Lower lobe of right lung (tissue), 2 donors: ENCODE measurements around the gene JAZF1. TPM values are rescaled to one million over a fixed set of nuclear protein-coding genes. Genes with fewer than 3 reads are reported as not detected.
"Not testable (repeated sequence)": the region's sequence is repeated elsewhere in the genome, so short reads cannot be mapped to it uniquely, and the experiment has no call there.

Source experiments
- ATAC-seq, 2 donors: fragments of 200-7000 bp; cut with Tn5 transposase; one replicate each; pipeline ENCODE4 v1.9.1; 2020 to 2022; ENCODE audit warnings: mild to moderate bottlenecking in 2 of 2, moderate library complexity in 2 of 2
- DNase-seq: peaks from one replicate; pipeline ENCODE4 v3.0.0-alpha.2; 2020
- H3K27ac ChIP-seq: fragments of 200-600 bp; one replicate; pipeline ENCODE4 v1.8.0; 2022
- H3K27me3 ChIP-seq: fragments of 200-600 bp; one replicate; pipeline ENCODE4 v1.8.0; 2022; ENCODE audit warnings: low read depth
- H3K36me3 ChIP-seq: fragments of 200-600 bp; one replicate; pipeline ENCODE4 v1.8.0; 2022; ENCODE audit warnings: mild to moderate bottlenecking
- H3K4me1 ChIP-seq: fragments of 200-600 bp; one replicate; pipeline ENCODE4 v1.8.0; 2022
- H3K4me3 ChIP-seq: fragments of 200-600 bp; one replicate; pipeline ENCODE4 v1.8.0; 2022; ENCODE audit warnings: mild to moderate bottlenecking
- H3K9me3 ChIP-seq: fragments of 200-600 bp; one replicate; pipeline ENCODE4 v1.8.0; 2022
- intact Hi-C: fragments of 100-400 bp; cut with DNase I; formaldehyde crosslinking; loops from one replicate; pipeline ENCODE4 v1.11.0; 2022
- total RNA-seq: library from RNA; stranded (reverse); fragmentation: NEBNext Ultra II Directional; extraction: Animal tissue kit (Norgen Biotek cat#: 25700); gene quantifications from one replicate; pipeline ENCODE4 v1.2.1, GENCODE V29; 2021
- TF ChIP-seq, protein P1 (sequence below): fragments of 200-600 bp; IDR thresholded peaks from one replicate; pipeline ENCODE4 v1.8.0; 2022; ENCODE audit warnings: antibody characterized with exemption, mild to moderate bottlenecking
- donor health status: DM: no; HTN: yes; CAD: no; lungs with severe emphysema.

JAZF1 gene
- total RNA-seq, 1 donor from 2014 or later = 19.4 TPM

DNA sequence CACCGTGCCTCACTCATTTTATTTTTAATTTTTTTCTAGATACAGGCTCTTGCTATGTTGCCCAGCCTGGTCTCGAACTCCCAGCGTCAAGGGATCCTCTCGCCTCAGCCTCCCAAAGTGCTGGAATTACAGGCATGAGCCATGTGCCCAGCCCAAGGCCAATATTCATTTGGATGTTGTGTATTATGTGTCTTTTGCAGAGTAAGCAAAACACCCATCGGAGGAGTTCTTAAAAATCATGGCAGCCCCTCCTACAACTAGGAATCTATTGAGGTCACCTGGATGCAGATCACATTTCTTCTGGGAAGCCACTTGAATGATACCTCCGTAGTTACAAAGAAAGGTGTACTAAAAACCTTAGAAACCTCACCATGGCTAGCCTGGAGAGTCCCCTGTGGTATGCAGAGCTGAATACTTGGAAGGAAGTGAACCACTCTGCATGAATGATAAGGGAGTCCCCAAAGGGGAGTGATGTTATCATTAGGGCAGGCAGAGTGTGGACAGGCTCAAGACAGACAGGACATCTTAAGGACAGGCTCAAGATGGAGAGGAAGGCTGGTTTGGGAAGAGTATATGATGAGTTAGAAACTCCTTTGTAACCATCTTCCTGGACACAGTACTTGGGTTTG is 254.9 kb downstream of the JAZF1 start:
- Histone ChIP-seq H3K4me3 (no peak overlapping the region), H3K27ac (no peak overlapping the region), H3K27me3 (no peaks in the 10 kb centered on the region), H3K9me3 (no peaks in the 10 kb centered on the region), H3K36me3 (no peaks in the 10 kb centered on the region), H3K4me1 (peaks cover 9% of the 10 kb centered on the region)
- intact Hi-C loops = no loop called here
- ATAC-seq = no peak
- TF ChIP-seq, protein P1, sequence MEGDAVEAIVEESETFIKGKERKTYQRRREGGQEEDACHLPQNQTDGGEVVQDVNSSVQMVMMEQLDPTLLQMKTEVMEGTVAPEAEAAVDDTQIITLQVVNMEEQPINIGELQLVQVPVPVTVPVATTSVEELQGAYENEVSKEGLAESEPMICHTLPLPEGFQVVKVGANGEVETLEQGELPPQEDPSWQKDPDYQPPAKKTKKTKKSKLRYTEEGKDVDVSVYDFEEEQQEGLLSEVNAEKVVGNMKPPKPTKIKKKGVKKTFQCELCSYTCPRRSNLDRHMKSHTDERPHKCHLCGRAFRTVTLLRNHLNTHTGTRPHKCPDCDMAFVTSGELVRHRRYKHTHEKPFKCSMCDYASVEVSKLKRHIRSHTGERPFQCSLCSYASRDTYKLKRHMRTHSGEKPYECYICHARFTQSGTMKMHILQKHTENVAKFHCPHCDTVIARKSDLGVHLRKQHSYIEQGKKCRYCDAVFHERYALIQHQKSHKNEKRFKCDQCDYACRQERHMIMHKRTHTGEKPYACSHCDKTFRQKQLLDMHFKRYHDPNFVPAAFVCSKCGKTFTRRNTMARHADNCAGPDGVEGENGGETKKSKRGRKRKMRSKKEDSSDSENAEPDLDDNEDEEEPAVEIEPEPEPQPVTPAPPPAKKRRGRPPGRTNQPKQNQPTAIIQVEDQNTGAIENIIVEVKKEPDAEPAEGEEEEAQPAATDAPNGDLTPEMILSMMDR = no peak
- DNase-seq = no peak

DNA sequence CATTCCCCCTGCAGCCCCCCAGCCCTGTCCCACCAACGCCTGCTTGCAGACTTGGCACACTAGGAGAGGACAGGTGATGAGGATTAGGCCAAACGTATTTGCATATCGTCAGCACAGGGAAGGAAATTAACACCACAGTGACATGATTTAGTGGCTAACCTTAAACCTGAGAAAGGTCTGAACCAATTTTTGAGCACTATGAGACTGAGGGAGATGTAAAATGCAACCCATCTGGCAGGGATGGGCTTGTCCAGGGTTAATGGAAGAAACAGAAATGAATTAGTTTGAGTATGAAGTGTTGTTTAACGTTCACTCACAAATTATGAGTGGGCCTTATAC is 257.0 kb downstream of the JAZF1 start:
- Histone ChIP-seq H3K9me3 (no peaks in the 10 kb centered on the region), H3K4me3 (no peak overlapping the region), H3K36me3 (no peaks in the 10 kb centered on the region), H3K27ac (no peak overlapping the region), H3K4me1 (peaks cover 9% of the 10 kb centered on the region), H3K27me3 (no peaks in the 10 kb centered on the region)
- ATAC-seq = no peak
- intact Hi-C loops = no loop called here
- TF ChIP-seq, protein P1 = no peak
- DNase-seq = no peak

DNA sequence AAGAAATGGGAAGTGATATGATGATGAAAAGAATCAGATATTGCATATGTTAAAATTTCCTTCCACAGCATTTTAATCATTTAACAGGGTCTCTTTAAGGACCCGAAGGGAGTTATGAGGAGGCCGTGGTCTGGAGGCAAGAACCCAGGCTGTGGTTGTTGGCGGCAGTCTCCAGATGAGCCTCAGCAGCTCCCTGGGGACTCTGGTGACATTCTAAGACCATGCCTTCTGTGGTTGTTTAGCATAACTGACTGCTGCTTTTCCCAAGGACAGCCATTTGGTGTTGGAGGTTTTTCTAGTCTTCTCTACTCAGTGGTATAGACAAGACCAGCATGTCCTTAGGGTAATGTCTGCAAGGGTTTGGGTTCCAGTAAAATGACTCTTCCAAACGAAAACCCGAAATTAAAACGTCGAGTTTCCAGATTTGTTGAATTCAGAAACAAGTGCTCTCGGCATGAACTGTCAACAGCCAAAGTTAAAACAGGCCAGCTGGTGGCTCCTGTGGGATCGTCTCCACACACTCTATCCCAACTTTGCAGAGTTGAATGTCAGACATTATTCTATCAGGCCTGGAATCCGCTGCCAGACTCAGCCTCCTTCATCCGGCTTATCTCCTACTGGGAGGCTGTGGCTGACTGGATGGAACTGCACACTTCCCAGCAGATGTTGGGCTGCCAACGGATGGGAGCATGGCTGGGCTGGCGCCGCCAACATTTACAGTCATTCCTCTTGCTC is 257.5 kb downstream of the JAZF1 start:
- Histone ChIP-seq H3K9me3 (no peaks in the 10 kb centered on the region), H3K27ac (no peak overlapping the region), H3K27me3 (no peaks in the 10 kb centered on the region), H3K4me1 (peaks cover 9% of the 10 kb centered on the region), H3K36me3 (no peaks in the 10 kb centered on the region), H3K4me3 (no peak overlapping the region)
- ATAC-seq (peak in 1 of 2 donors; percentile 37), DNase-seq (no peak)
- intact Hi-C loops = no loop called here
- TF ChIP-seq, protein P1 = no peak

DNA sequence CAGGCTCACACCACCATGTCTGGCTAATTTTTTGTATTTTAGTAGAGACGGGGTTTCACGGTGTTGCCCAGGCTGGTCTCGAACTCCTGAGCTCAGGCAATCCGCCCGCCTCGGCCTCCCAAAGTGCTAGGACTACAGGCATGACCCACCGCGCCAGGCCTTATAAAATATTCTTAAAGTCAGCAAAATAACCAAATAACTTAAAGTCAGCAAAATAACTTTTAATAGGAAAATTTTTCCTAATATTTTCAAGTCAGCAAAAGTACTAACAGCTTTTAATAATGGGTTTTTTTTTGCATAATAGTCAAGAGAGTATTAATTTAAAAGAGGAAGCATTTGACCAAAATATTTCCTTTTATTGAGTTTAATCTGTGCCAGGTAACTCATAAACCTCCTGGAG is 258.2 kb downstream of the JAZF1 start:
- H3K27ac ChIP-seq, H3K27me3 ChIP-seq, intact Hi-C loops, ATAC-seq, H3K4me3 ChIP-seq, H3K36me3 ChIP-seq, DNase-seq, H3K4me1 ChIP-seq, H3K9me3 ChIP-seq: not testable (repeated sequence)

DNA sequence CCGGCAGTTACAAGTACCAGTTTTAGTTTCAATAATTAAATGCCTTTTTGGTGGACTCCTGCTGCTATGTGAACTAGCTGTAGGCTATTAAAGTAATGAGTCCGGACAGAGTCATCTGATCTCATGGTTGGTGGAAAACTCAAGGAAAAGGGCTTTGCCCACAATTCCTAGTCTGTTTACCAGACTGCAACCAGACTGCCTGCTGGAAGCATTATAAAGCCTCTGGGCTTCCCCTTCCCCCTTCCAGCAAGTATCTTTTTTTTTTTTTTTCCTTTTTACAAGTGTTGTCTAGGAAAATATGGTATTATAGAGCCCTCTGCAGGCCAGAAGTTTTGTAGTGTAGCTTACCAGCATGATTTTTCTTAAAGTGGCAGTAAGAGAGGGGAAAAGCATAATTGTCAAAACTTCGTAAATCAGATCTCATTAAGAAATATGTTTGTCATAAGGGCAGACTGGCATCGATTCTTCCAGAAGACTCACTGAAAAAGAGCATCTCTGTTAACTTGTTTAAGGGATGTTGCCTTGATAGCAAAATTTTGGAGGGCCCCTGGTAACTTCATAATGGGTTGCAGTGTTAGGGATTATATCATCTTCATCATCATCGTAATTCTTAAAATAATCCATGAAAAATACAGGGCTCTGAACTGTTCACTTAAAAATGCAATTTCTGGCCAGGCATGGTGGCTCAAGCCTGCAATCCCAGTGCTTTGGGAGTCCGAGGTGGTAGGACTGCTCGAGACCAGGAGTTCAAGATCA is 259.3 kb downstream of the JAZF1 start:
- no peak overlapping the region for H3K4me3 ChIP-seq
- H3K4me1 ChIP-seq = peaks cover 9% of the 10 kb centered on the region
- no peak for DNase-seq
- no peaks in the 10 kb centered on the region for H3K27me3 ChIP-seq
- no peaks in the 10 kb centered on the region for H3K36me3 ChIP-seq
- TF ChIP-seq, protein P1 = peak; percentile 58
- H3K9me3 ChIP-seq = no peaks in the 10 kb centered on the region
- H3K27ac ChIP-seq = no peak overlapping the region
- peak; percentile 71 for ATAC-seq
- intact Hi-C loops = no loop called here
